ENCODE data around the gene ESYT3. TPM values are rescaled to one million over a fixed set of nuclear protein-coding genes. Genes with fewer than 3 reads are reported as not detected.

ESYT3 gene
- total RNA-seq, 1 experiment from 2014 or later: 7.6 TPM

- no peaks in the 10 kb centered on the region for H3K36me3 Mint-ChIP-seq (ENCODE audit: insufficient read depth, unreplicated experiment)
- no peak for TF ChIP-seq CTCF (IDR thresholded peaks at IDR 0.05; ENCODE audit: insufficient read depth in 1 of 2, low read depth in 1 of 2, low read length in 1 of 2, severe bottlenecking in 1 of 2, unreplicated experiment in 1 of 2)
- H3K4me1 ChIP-seq: peaks cover 12% of the 10 kb centered on the region
- no peaks in the 10 kb centered on the region for H3K9me3 Mint-ChIP-seq (ENCODE audit: unreplicated experiment)
- no peak for DNase-seq
- intact Hi-C loops (cut with micrococcal nuclease; ENCODE audit: unreplicated experiment): loop anchor here (2.0 kb wide), 2 partner anchors 19 to 37 kb away; no protein-coding TSS in a partner anchor
- no peaks in the 10 kb centered on the region for H3K27me3 Mint-ChIP-seq (ENCODE audit: insufficient read depth, unreplicated experiment)
- POLR2A ChIA-PET: no interaction called here
- no peaks in the 10 kb centered on the region; the same call in 1 of the 2 replicates for H3K36me3 ChIP-seq (ENCODE audit: control insufficient read depth, insufficient read depth, low read length)
- H3K9me3 ChIP-seq: no peaks in the 10 kb centered on the region
- no peak overlapping the region for H3K27ac Mint-ChIP-seq (ENCODE audit: unreplicated experiment)
- CTCF ChIA-PET: no interaction called here
- peak overlapping the region; percentile 80 for H3K4me3 Mint-ChIP-seq (ENCODE audit: unreplicated experiment)
- peaks cover 7% of the 10 kb centered on the region for H3K4me1 Mint-ChIP-seq (ENCODE audit: low read depth, unreplicated experiment)
- no peaks in the 10 kb centered on the region for H3K27me3 ChIP-seq (replicated peaks; ENCODE audit: control insufficient read depth, insufficient read depth, low read length)
- no peak overlapping the region for H3K4me3 ChIP-seq (ENCODE audit: low read depth, low read length)
- BruUV-seq (replicated peaks): no TSS peak
Observed at GRCh38 chr3:138435840-138436239, 1.4 kb downstream of the ESYT3 start.

- Histone ChIP-seq H3K36me3 (ENCODE audit: control insufficient read depth, insufficient read depth, low read length) (no peaks in the 10 kb centered on the region; the same call in 1 of the 2 replicates), H3K9me3 (no peaks in the 10 kb centered on the region), H3K4me3 (ENCODE audit: low read depth, low read length) (no peak overlapping the region), H3K4me1 (peaks cover 25% of the 10 kb centered on the region), H3K27me3 (replicated peaks; ENCODE audit: control insufficient read depth, insufficient read depth, low read length) (no peaks in the 10 kb centered on the region)
- ChIA-PET POLR2A (no interaction called here), CTCF (no interaction called here)
- no peaks in the 10 kb centered on the region for H3K9me3 Mint-ChIP-seq (ENCODE audit: unreplicated experiment)
- no peak overlapping the region for H3K4me3 Mint-ChIP-seq (ENCODE audit: unreplicated experiment)
- no TSS peak for BruUV-seq (replicated peaks)
- H3K4me1 Mint-ChIP-seq (ENCODE audit: low read depth, unreplicated experiment): peaks cover 10% of the 10 kb centered on the region
- intact Hi-C loops (cut with micrococcal nuclease; ENCODE audit: unreplicated experiment): no loop called here
- no peak overlapping the region for H3K27ac Mint-ChIP-seq (ENCODE audit: unreplicated experiment)
- H3K36me3 Mint-ChIP-seq (ENCODE audit: insufficient read depth, unreplicated experiment): no peaks in the 10 kb centered on the region
- DNase-seq: no peak
- TF ChIP-seq CTCF (IDR thresholded peaks at IDR 0.05; ENCODE audit: insufficient read depth in 1 of 2, low read depth in 1 of 2, low read length in 1 of 2, severe bottlenecking in 1 of 2, unreplicated experiment in 1 of 2): no peak
- H3K27me3 Mint-ChIP-seq (ENCODE audit: insufficient read depth, unreplicated experiment): no peaks in the 10 kb centered on the region
Observed at GRCh38 chr3:138437281-138437680, 2.9 kb downstream of the ESYT3 start.

- H3K4me1 ChIP-seq: peaks cover 39% of the 10 kb centered on the region
- H3K36me3 ChIP-seq (ENCODE audit: control insufficient read depth, insufficient read depth, low read length): no peaks in the 10 kb centered on the region
- H3K4me3 ChIP-seq (ENCODE audit: low read depth, low read length): no peak overlapping the region
- H3K4me1 Mint-ChIP-seq (ENCODE audit: low read depth, unreplicated experiment): peaks cover 21% of the 10 kb centered on the region
- ChIA-PET CTCF (no interaction called here), POLR2A (no interaction called here)
- no peak overlapping the region for H3K27ac Mint-ChIP-seq (ENCODE audit: unreplicated experiment)
- no peak for DNase-seq
- no peaks in the 10 kb centered on the region for H3K27me3 ChIP-seq (replicated peaks; ENCODE audit: control insufficient read depth, insufficient read depth, low read length)
- TF ChIP-seq CTCF (IDR thresholded peaks at IDR 0.05; ENCODE audit: insufficient read depth in 1 of 2, low read depth in 1 of 2, low read length in 1 of 2, severe bottlenecking in 1 of 2, unreplicated experiment in 1 of 2): no peak
- no TSS peak for BruUV-seq (replicated peaks)
- H3K9me3 Mint-ChIP-seq (ENCODE audit: unreplicated experiment): no peaks in the 10 kb centered on the region
- no peaks in the 10 kb centered on the region for H3K9me3 ChIP-seq
- H3K4me3 Mint-ChIP-seq (ENCODE audit: unreplicated experiment): no peak overlapping the region
- H3K27me3 Mint-ChIP-seq (ENCODE audit: insufficient read depth, unreplicated experiment): no peaks in the 10 kb centered on the region
- no peaks in the 10 kb centered on the region for H3K36me3 Mint-ChIP-seq (ENCODE audit: insufficient read depth, unreplicated experiment)
- intact Hi-C loops (cut with micrococcal nuclease; ENCODE audit: unreplicated experiment): no loop called here
Observed at GRCh38 chr3:138438896-138439295, 4.5 kb downstream of the ESYT3 start.
